ENCODE measurements around the gene AP3D1.

The AP3D1 gene

GRCh38 chr19:2186071-2186846, 34.9 kb upstream of the AP3D1 start:
- TF ChIP-seq CTCF (IDR thresholded peaks at IDR 0.05; ENCODE audit: low read depth, low read length), result no peak
- TF ChIP-seq MAX (IDR thresholded peaks at IDR 0.05; ENCODE audit: low read depth, low read length), result no peak
- TF ChIP-seq POLR2A (IDR thresholded peaks at IDR 0.05; ENCODE audit: extremely low read depth, insufficient read length), result no peak
- TF ChIP-seq MYC (IDR thresholded peaks at IDR 0.05; ENCODE audit: low read depth, low read length), result no peak
- DNase-seq (ENCODE audit: low read depth), result no peak
- H3K4me3 ChIP-seq (ENCODE audit: low read depth, low read length), result no peak overlapping the region

- H3K4me3 ChIP-seq (ENCODE audit: low read depth, low read length), result no peak overlapping the region
- DNase-seq (ENCODE audit: low read depth), result no peak
Observed at GRCh38 chr19:2185734-2186070, 34.3 kb upstream of the AP3D1 start.

GRCh38 chr19:2184422-2184975, 33.1 kb upstream of the AP3D1 start:
- no peak for TF ChIP-seq POLR2A (IDR thresholded peaks at IDR 0.05; ENCODE audit: extremely low read depth, insufficient read length)
- no peak for TF ChIP-seq CTCF (IDR thresholded peaks at IDR 0.05; ENCODE audit: low read depth, low read length)
- no peak for TF ChIP-seq MAX (IDR thresholded peaks at IDR 0.05; ENCODE audit: low read depth, low read length)
- TF ChIP-seq MYC (IDR thresholded peaks at IDR 0.05; ENCODE audit: low read depth, low read length), result no peak
- H3K4me3 ChIP-seq (ENCODE audit: low read depth, low read length), result no peak overlapping the region
- no peak for DNase-seq (ENCODE audit: low read depth)

More at GRCh38 chr19:2185734-2186070, 34.3 kb upstream of the AP3D1 start:
- TF ChIP-seq CTCF (IDR thresholded peaks at IDR 0.05; ENCODE audit: low read depth, low read length), result no peak
- no peak for TF ChIP-seq MYC (IDR thresholded peaks at IDR 0.05; ENCODE audit: low read depth, low read length)
- TF ChIP-seq POLR2A (IDR thresholded peaks at IDR 0.05; ENCODE audit: extremely low read depth, insufficient read length), result no peak
- TF ChIP-seq MAX (IDR thresholded peaks at IDR 0.05; ENCODE audit: low read depth, low read length), result no peak

GRCh38 chr19:2181633-2181997, 30.2 kb upstream of the AP3D1 start:
- no peak for TF ChIP-seq POLR2A (IDR thresholded peaks at IDR 0.05; ENCODE audit: extremely low read depth, insufficient read length)
- no peak for TF ChIP-seq CTCF (IDR thresholded peaks at IDR 0.05; ENCODE audit: low read depth, low read length)
- TF ChIP-seq MYC (IDR thresholded peaks at IDR 0.05; ENCODE audit: low read depth, low read length), result no peak
- no peak for TF ChIP-seq MAX (IDR thresholded peaks at IDR 0.05; ENCODE audit: low read depth, low read length)
- no peak for DNase-seq (ENCODE audit: low read depth)
- no peak overlapping the region for H3K4me3 ChIP-seq (ENCODE audit: low read depth, low read length)

GRCh38 chr19:2180881-2181632, 29.7 kb upstream of the AP3D1 start:
- TF ChIP-seq MAX (IDR thresholded peaks at IDR 0.05; ENCODE audit: low read depth, low read length) (no peak), MYC (IDR thresholded peaks at IDR 0.05; ENCODE audit: low read depth, low read length) (no peak), POLR2A (IDR thresholded peaks at IDR 0.05; ENCODE audit: extremely low read depth, insufficient read length) (no peak), CTCF (IDR thresholded peaks at IDR 0.05; ENCODE audit: low read depth, low read length) (no peak)
- DNase-seq (ENCODE audit: low read depth), result no peak
- H3K4me3 ChIP-seq (ENCODE audit: low read depth, low read length), result no peak overlapping the region
